Mesothelial cell of epicardium (in vitro differentiated cells): ENCODE measurements around the gene FNDC5. TPM values are rescaled to one million over a fixed set of nuclear protein-coding genes. Genes with fewer than 3 reads are reported as not detected.
"Not testable (repeated sequence)": the region's sequence is repeated elsewhere in the genome, so short reads cannot be mapped to it uniquely, and the experiment has no call there.

ENCODE experiments used
- DNase-seq, 2 experiments: peaks; one replicate each; pipeline ENCODE4 v3.0.0; 2021; ENCODE audit warnings: low spot score in 2 of 2; ENCODE audit not compliant: unreplicated experiment in 2 of 2
- H3K27ac Mint-ChIP-seq: 2 replicates; pipeline ENCODE4 v1.8.0; 2021; ENCODE audit warnings: mixed read lengths
- H3K27me3 Mint-ChIP-seq: 2 replicates; pipeline ENCODE4 v1.8.0; 2021; ENCODE audit warnings: low read depth, mixed read lengths
- H3K36me3 Mint-ChIP-seq: 2 replicates; pipeline ENCODE4 v1.8.0; 2021; ENCODE audit warnings: mixed read lengths
- H3K4me1 Mint-ChIP-seq: 2 replicates; pipeline ENCODE4 v1.8.0; 2021; ENCODE audit warnings: mixed read lengths
- H3K4me3 Mint-ChIP-seq: 2 replicates; pipeline ENCODE4 v1.8.0; 2021; ENCODE audit warnings: mild to moderate bottlenecking, moderate library complexity, mixed read lengths
- H3K9me3 Mint-ChIP-seq: 2 replicates; pipeline ENCODE4 v1.8.0; 2021; ENCODE audit warnings: mixed read lengths
- total RNA-seq: library from RNA; stranded (reverse); gene quantifications from 3 replicates; pipeline ENCODE4 v1.2.1, GENCODE V29; 2021
- TF ChIP-seq, protein P1 (sequence below): fragments of 200-600 bp; sonication (generic); IDR thresholded peaks from one replicate; pipeline ENCODE4 v1.5.0; 2021; ENCODE audit warnings: antibody characterized with exemption; ENCODE audit not compliant: unreplicated experiment

The FNDC5 gene
- total RNA-seq, 1 donor from 2014 or later: 164 TPM

DNA sequence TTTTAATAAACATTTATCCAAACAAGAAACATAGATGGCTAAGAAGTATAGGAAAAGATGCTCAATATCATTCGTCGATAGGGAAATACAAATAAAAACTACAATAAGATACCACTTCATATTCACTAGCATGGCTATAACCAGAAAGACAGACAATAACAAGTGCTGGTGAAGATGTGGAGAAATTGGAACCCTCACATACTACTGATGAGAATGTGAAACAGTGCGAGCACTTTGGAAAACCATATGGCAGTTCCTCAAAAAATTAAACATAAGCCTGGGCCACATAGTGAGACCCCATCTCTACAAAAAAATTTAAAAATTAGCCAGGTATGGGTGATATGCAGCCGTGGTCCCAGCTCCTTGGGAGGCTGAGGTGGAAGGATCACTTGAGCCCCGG is 39.6 kb upstream of the FNDC5 start:
- Mint-ChIP-seq H3K9me3 (peaks cover 5% of the 10 kb centered on the region), H3K4me3 (no peak overlapping the region), H3K36me3 (no peaks in the 10 kb centered on the region), H3K27me3 (no peaks in the 10 kb centered on the region), H3K27ac (no peak overlapping the region), H3K4me1 (no peaks in the 10 kb centered on the region)
- TF ChIP-seq, protein P1, sequence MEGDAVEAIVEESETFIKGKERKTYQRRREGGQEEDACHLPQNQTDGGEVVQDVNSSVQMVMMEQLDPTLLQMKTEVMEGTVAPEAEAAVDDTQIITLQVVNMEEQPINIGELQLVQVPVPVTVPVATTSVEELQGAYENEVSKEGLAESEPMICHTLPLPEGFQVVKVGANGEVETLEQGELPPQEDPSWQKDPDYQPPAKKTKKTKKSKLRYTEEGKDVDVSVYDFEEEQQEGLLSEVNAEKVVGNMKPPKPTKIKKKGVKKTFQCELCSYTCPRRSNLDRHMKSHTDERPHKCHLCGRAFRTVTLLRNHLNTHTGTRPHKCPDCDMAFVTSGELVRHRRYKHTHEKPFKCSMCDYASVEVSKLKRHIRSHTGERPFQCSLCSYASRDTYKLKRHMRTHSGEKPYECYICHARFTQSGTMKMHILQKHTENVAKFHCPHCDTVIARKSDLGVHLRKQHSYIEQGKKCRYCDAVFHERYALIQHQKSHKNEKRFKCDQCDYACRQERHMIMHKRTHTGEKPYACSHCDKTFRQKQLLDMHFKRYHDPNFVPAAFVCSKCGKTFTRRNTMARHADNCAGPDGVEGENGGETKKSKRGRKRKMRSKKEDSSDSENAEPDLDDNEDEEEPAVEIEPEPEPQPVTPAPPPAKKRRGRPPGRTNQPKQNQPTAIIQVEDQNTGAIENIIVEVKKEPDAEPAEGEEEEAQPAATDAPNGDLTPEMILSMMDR: no peak
- DNase-seq: no peak

DNA sequence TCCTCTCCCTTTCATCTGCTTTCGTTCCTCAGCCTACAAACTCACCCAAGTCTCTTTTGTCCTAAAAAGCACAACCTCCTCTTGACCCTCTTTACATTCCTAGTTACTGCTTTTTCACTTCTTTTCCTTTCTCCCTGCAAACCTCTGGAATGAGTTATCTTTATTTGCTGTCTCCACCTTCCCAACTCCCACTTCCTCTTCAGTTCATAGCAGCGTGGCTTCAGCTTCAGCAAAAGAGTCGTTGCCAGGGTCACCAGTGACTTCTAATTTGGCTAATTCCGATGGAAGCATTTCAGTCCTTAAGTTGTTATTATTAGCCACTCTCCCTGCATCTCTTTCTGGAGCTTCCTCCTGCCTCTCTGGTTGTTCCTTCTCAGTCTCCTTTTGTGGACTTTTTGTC is 36.7 kb upstream of the FNDC5 start:
- TF ChIP-seq, protein P1: no peak
- H3K36me3 Mint-ChIP-seq: no peaks in the 10 kb centered on the region
- H3K27me3 Mint-ChIP-seq: no peaks in the 10 kb centered on the region
- H3K4me3 Mint-ChIP-seq: no peak overlapping the region
- H3K4me1 Mint-ChIP-seq: no peaks in the 10 kb centered on the region
- peaks cover 5% of the 10 kb centered on the region for H3K9me3 Mint-ChIP-seq
- H3K27ac Mint-ChIP-seq: no peak overlapping the region
- no peak for DNase-seq

DNA sequence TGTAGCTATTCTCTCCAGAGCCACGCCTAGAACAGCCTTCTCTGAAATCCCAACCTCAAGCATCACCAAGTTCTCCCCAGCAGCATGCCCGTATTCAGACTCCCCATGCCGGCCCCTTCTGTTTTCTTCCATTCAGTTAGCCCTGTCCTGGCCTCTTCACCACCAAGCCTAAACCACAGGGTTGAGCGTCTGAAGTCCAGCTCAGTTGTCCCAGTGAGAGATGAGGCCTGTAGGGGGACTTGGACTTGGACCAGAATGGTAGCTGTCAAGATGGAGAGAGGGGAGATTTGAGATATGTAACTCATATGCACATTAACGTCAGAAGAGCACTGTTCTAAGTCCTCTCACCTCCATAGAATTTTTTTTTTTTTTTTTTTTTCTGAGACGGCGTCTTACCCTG is 35.9 kb upstream of the FNDC5 start:
- no peak overlapping the region for H3K4me3 Mint-ChIP-seq
- peaks cover 5% of the 10 kb centered on the region for H3K9me3 Mint-ChIP-seq
- DNase-seq: no peak
- no peak overlapping the region for H3K27ac Mint-ChIP-seq
- H3K27me3 Mint-ChIP-seq: no peaks in the 10 kb centered on the region
- TF ChIP-seq, protein P1: no peak
- no peaks in the 10 kb centered on the region for H3K36me3 Mint-ChIP-seq
- H3K4me1 Mint-ChIP-seq: peaks cover 4% of the 10 kb centered on the region

DNA sequence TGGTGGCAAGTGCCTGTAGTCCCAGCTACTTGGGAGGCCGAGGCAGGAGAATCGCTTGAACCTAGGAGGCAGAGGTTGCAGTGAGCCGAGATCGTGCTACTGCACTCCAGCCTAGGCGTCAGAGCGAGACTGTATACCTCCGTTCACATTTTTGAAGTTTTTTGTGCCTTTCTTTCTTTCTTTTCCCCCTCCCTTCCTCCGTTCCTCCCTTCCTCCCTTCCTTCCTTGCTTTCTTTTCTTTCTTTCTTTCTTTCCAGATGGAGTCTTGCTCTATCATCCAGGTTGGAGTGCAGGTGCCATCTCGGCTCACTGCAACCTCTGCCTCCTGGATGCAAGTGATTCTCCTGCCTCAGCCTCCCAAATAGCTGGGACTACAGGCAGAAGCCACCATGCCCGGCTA is 34.9 kb upstream of the FNDC5 start:
- not testable (repeated sequence) for H3K27me3 Mint-ChIP-seq

DNA sequence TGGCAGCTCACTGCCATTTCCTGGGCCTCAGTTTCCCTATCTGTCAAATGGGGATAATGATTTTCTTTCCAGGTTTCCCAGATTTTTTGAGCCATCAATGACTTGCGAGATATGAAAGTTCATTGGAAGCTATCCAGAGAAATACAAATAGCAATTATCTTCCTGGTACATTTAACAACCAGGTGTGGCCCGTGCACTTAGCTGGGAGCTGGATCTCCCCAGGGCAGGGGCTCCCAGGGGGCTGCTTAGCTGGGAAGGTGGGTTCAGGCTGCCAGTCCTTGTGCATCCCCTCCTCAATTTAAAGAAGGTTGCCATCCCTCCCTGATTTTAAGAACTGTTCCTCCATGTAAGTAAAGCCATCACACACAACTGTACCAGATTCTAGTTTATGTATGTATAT is 34.1 kb upstream of the FNDC5 start:
- no peak for DNase-seq
- Mint-ChIP-seq H3K9me3 (no peaks in the 10 kb centered on the region), H3K4me3 (no peak overlapping the region), H3K27me3 (no peaks in the 10 kb centered on the region), H3K36me3 (no peaks in the 10 kb centered on the region), H3K4me1 (peaks cover 11% of the 10 kb centered on the region), H3K27ac (no peak overlapping the region)
- TF ChIP-seq, protein P1: no peak

More for the DNA sequence above, 34.9 kb upstream of the FNDC5 start:
- not testable (repeated sequence) for H3K4me3 Mint-ChIP-seq, H3K4me1 Mint-ChIP-seq, H3K36me3 Mint-ChIP-seq, H3K9me3 Mint-ChIP-seq, H3K27ac Mint-ChIP-seq, DNase-seq

DNA sequence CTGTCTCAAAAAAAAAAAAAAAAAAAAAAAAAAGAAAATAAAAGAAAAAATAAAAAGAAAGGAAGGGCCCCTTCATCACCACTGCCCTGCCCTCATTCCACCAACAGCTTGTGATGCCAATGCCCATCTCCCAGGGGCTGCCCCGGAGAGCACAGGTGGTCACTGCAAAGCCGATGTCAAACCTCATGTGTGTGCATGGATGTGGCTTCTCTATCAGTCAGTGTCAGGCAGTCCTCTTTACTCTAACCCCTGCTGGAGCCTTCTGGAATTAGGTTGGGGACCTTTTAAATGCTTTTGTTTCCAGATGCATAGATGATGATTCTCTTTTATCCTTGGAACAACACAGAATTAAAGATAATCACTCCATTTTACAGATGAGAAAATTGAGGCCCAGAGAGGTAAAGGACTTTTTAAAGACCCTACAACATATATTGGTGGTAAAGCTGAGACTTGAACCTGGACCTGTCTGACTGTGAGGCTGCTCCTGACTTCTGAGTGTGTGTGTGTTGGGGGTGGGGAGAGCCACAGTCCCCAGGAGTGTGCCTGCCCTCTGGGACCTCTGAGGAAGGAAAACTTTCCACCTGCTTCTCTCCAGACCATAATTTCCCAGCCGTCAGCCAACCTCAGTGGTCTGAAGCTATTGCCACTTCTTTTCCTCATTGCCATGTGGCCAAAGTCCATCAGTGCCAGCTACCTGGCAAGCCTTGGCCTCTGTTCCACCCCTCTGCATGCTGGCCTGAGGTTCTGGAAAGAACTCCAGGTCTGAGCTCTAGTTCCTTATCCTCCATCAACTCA is 33.5 kb upstream of the FNDC5 start:
- Mint-ChIP-seq H3K9me3 (no peaks in the 10 kb centered on the region), H3K27me3 (no peaks in the 10 kb centered on the region), H3K4me1 (peaks cover 11% of the 10 kb centered on the region), H3K36me3 (no peaks in the 10 kb centered on the region), H3K27ac (no peak overlapping the region), H3K4me3 (no peak overlapping the region)
- DNase-seq: no peak
- TF ChIP-seq, protein P1: no peak
